Large intestine (tissue), 1 donor: ENCODE results near the gene COL6A3. TPM values are rescaled to one million over a fixed set of nuclear protein-coding genes. Genes with fewer than 3 reads are reported as not detected.

Source experiments
- polyA plus RNA-seq: library from polyadenylated mRNA; unstranded; fragments of 120-200 nt; gene quantifications from one replicate; pipeline ENCODE4 v1.2.1, GENCODE V29; 2013

Gene COL6A3
- polyA plus RNA-seq, 1 donor, result 127 TPM

Other genes with a start within 250 kb of the COL6A3 start
- 31.8 TPM for gene MLPH, start 73.1 kb upstream of the COL6A3 start, polyA plus RNA-seq
- gene PRLH, start 152.4 kb upstream of the COL6A3 start, polyA plus RNA-seq, result not detected
- gene RAB17, start 176.6 kb upstream of the COL6A3 start, polyA plus RNA-seq, result 164 TPM
- gene LRRFIP1, start 213.4 kb upstream of the COL6A3 start, polyA plus RNA-seq, result 65.4 TPM